ENCODE results near the gene RAP1GAP2. TPM values are rescaled to one million over a fixed set of nuclear protein-coding genes. Genes with fewer than 3 reads are reported as not detected.

RAP1GAP2 gene
- total RNA-seq, 4 donors from 2014 or later = 30.6 to 60.2 (median 41.9) TPM

DNA sequence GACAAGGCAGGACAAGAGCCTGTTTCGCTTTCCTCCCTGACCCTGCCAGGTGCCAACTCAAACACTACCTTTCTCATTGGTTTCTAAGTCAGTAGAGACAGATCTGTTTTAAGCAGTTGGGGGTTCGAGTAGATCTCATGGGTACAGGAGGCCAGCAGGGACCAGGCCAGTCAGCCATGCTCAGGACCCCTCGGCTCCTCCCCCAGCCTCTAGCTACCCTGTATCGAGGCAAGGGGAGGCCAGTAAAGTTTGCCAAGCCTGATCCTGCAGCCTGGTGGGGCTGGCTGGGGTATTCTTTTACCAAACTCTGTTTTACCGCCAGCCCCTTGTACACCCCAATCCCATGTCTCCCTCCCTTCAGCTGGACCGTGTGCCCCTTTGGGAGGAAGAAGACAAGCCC, 240.6 kb downstream of the RAP1GAP2 start:
- Histone ChIP-seq H3K36me3 (no peaks in the 10 kb centered on the region), H3K27me3 (no peaks in the 10 kb centered on the region), H3K4me3 (no peak overlapping the region), H3K27ac (no peak overlapping the region), H3K4me1 (no peaks in the 10 kb centered on the region), H3K9me3 (no peaks in the 10 kb centered on the region)
- peak in 2 of 3 donors; percentile 17 to 35 for DNase-seq
- TF ChIP-seq POLR2A (IDR thresholded peaks at IDR 0.05) (no peak), CTCF (IDR thresholded peaks at IDR 0.05) (no peak)

GRCh38 chr17:3037259-3037658, 241.0 kb downstream of the RAP1GAP2 start:
- TF ChIP-seq CTCF (IDR thresholded peaks at IDR 0.05) (no peak), POLR2A (IDR thresholded peaks at IDR 0.05) (no peak)
- no peaks in the 10 kb centered on the region for H3K4me1 ChIP-seq
- H3K27ac ChIP-seq = no peak overlapping the region
- H3K9me3 ChIP-seq = no peaks in the 10 kb centered on the region
- no peak overlapping the region for H3K4me3 ChIP-seq
- no peaks in the 10 kb centered on the region for H3K36me3 ChIP-seq
- DNase-seq = peak in 1 of 3 donors; percentile 9
- H3K27me3 ChIP-seq = no peaks in the 10 kb centered on the region

- H3K9me3 ChIP-seq = peaks cover 0 to 4% (median 2%) of the 10 kb centered on the region in 4 donors
- H3K27ac ChIP-seq = no peak overlapping the region
- H3K36me3 ChIP-seq = no peaks in the 10 kb centered on the region
- no peak overlapping the region for H3K4me3 ChIP-seq
- DNase-seq = peak in 1 of 3 donors; percentile 15
- TF ChIP-seq CTCF (IDR thresholded peaks at IDR 0.05) = no peak
- no peak for TF ChIP-seq POLR2A (IDR thresholded peaks at IDR 0.05)
- no peaks in the 10 kb centered on the region for H3K27me3 ChIP-seq
- H3K4me1 ChIP-seq = no peaks in the 10 kb centered on the region
Observed at GRCh38 chr17:3038941-3039340, 242.7 kb downstream of the RAP1GAP2 start.

DNA sequence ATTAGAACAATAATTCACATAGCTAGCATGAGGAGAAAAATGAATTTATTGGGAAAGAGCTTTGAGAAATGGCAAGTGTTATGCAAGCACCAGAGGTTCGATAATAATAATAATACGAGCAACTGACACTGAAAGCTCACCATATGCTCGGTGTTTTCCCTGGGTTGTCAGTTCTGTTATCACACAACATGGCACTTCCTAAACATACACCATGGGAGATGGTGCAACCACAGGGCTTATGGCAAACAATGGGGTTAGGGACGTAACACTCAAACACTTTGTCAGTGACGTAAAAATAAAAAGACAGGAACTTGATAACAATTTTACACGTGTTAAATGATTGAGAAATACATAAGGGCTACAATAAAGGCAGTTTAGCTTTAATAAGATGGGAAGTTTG, 243.5 kb downstream of the RAP1GAP2 start:
- Histone ChIP-seq H3K4me1 (no peaks in the 10 kb centered on the region), H3K27me3 (no peaks in the 10 kb centered on the region), H3K9me3 (peaks cover 0 to 6% (median 3%) of the 10 kb centered on the region in 4 donors), H3K4me3 (no peak overlapping the region), H3K36me3 (no peaks in the 10 kb centered on the region), H3K27ac (no peak overlapping the region)
- DNase-seq = no peak
- TF ChIP-seq POLR2A (IDR thresholded peaks at IDR 0.05) = no peak
- no peak for TF ChIP-seq CTCF (IDR thresholded peaks at IDR 0.05)

DNA sequence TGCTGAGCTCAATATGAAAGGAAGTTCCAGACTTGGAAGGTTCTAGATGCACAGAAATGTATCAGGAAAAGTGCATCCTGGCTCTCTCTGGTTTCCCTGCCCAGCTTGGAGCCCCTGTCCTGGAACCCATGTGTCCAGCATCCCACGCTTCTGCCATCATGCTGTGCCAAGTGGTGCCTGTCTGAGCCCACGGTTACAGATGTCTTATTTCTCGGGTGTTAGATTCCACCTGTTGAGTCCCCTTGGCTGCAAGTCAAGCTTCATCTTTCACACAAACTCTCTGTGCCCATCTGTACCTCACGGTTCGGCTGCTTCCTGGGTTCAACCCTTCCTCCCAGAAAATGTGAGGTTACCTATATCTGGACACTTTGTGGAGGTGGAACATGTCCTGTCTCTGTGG, 244.6 kb downstream of the RAP1GAP2 start:
- DNase-seq = no peak
- Histone ChIP-seq H3K9me3 (peaks cover 0 to 6% (median 3%) of the 10 kb centered on the region in 4 donors), H3K36me3 (no peaks in the 10 kb centered on the region), H3K27ac (no peak overlapping the region), H3K4me3 (no peak overlapping the region), H3K27me3 (no peaks in the 10 kb centered on the region), H3K4me1 (no peaks in the 10 kb centered on the region)
- TF ChIP-seq CTCF (IDR thresholded peaks at IDR 0.05) (no peak), POLR2A (IDR thresholded peaks at IDR 0.05) (no peak)

Measured in Peyer's patch (tissue), 4 donors.